Heart left ventricle (tissue), 13 donors: Measurements from ENCODE around the gene SSX2IP.

Experiments used
- CTCF ChIP-seq, 12 donors: fragments of 200-600 bp; sonication (generic) in 4 of 12; IDR thresholded peaks; one replicate each; pipeline versions ENCODE4 v1.5.0 to v1.8.0; 2018 to 2022; ENCODE audit warnings: antibody characterized with exemption in 12 of 12, mild to moderate bottlenecking in 5 of 12
- POLR2A ChIP-seq, 2 donors: fragments of 450-650 bp; IDR thresholded peaks; one replicate each; pipeline ENCODE4 v1.6.1; 2017; ENCODE audit warnings: antibody characterized with exemption in 2 of 2, mild to moderate bottlenecking in 2 of 2, moderate library complexity in 2 of 2
- donor health status: ischemic (EF 13 %, LVEDD 7.1; RV severe dilation, severe dysfunction).
- donor health status: DM: no; HTN: yes; CAD: no.
- donor health status: DM: no; HTN: no; CAD: no.
- donor health status: ischemic (EF 25% LVEDD 6.9; RV normal size, moderate dysfunction).
- donor health status: ischemic (EF 25% LVEDD 5.7; RV mildly dilated, moderate dysfunction).
- donor health status: ischemic (EF 35%, LVEDD 5.7; RV mildly dilated, moderate dysfunction).
- donor health status: nonischemic (EF 11% LVEDD 7.7; RV severe dilation, severe dysfunction).
- donor health status: DM: yes; HTN: yes; CAD: no.
- donor health status: PGD.
- donor health status: ischemic (EF 29% LVEDD 5.4; RV normal size, mild dysfunction).
- donor health status: nonischemic (EF 23%, LVEDD 6.1; RV moderate dilation, normal function).

GRCh38 chr1:84719543-84720217 is 29.4 kb upstream of the SSX2IP start:
- no peak for TF ChIP-seq CTCF (IDR thresholded peaks at IDR 0.05)
- no peak for TF ChIP-seq POLR2A (IDR thresholded peaks at IDR 0.05)
